Osteocyte (in vitro differentiated cells): ENCODE data around the gene CD82. TPM values are rescaled to one million over a fixed set of nuclear protein-coding genes. Genes with fewer than 3 reads are reported as not detected.

Experiments
- DNase-seq: peaks from one replicate; pipeline ENCODE4 v3.0.0; 2021; ENCODE audit warnings: mixed read lengths; ENCODE audit not compliant: unreplicated experiment; ENCODE audit errors: extremely low spot score
- H3K27ac Mint-ChIP-seq: one replicate; pipeline ENCODE4 v1.8.0; 2021; ENCODE audit warnings: mild to moderate bottlenecking, mixed read lengths; ENCODE audit not compliant: unreplicated experiment
- H3K27me3 Mint-ChIP-seq: one replicate; pipeline ENCODE4 v1.8.0; 2021; ENCODE audit warnings: mixed read lengths; ENCODE audit not compliant: unreplicated experiment
- H3K36me3 Mint-ChIP-seq: one replicate; pipeline ENCODE4 v1.8.0; 2021; ENCODE audit warnings: mixed read lengths; ENCODE audit not compliant: unreplicated experiment
- H3K4me1 Mint-ChIP-seq: one replicate; pipeline ENCODE4 v1.8.0; 2021; ENCODE audit warnings: mixed read lengths; ENCODE audit not compliant: unreplicated experiment
- H3K4me3 Mint-ChIP-seq: one replicate; pipeline ENCODE4 v1.8.0; 2021; ENCODE audit warnings: mild to moderate bottlenecking, moderate library complexity, mixed read lengths; ENCODE audit not compliant: unreplicated experiment
- H3K9me3 Mint-ChIP-seq: one replicate; pipeline ENCODE4 v1.8.0; 2021; ENCODE audit warnings: mixed read lengths; ENCODE audit not compliant: unreplicated experiment
- CTCF ChIP-seq: fragments of 200-600 bp; sonication (generic); IDR thresholded peaks from 2 replicates; pipeline ENCODE4 v1.5.0; 2021; ENCODE audit warnings: antibody characterized with exemption, mild to moderate bottlenecking, moderate library complexity
- total RNA-seq: library from RNA; stranded (reverse); gene quantifications from 2 replicates; pipeline ENCODE4 v1.2.1, GENCODE V29; 2021

CD82 gene
- total RNA-seq, 1 donor from 2014 or later, result 34.6 TPM

- no peaks in the 10 kb centered on the region for H3K9me3 Mint-ChIP-seq
- H3K36me3 Mint-ChIP-seq, result no peaks in the 10 kb centered on the region
- no peaks in the 10 kb centered on the region for H3K27me3 Mint-ChIP-seq
- no peak for DNase-seq
- no peak overlapping the region for H3K27ac Mint-ChIP-seq
- TF ChIP-seq CTCF, result no peak
- H3K4me3 Mint-ChIP-seq, result no peak overlapping the region
- H3K4me1 Mint-ChIP-seq, result peaks cover 54% of the 10 kb centered on the region
These were observed 7.4 kb downstream of the CD82 start for GRCh38 chr11:44572884-44573283.

- TF ChIP-seq CTCF, result no peak
- no peak for DNase-seq
- H3K9me3 Mint-ChIP-seq, result no peaks in the 10 kb centered on the region
- H3K36me3 Mint-ChIP-seq, result no peaks in the 10 kb centered on the region
- H3K4me3 Mint-ChIP-seq, result no peak overlapping the region
- peaks cover 51% of the 10 kb centered on the region for H3K4me1 Mint-ChIP-seq
- no peak overlapping the region for H3K27ac Mint-ChIP-seq
- no peaks in the 10 kb centered on the region for H3K27me3 Mint-ChIP-seq
These were observed 7.9 kb downstream of the CD82 start for GRCh38 chr11:44573333-44573732.

GRCh38 chr11:44574610-44575287 lies 9.3 kb downstream of the CD82 start:
- Mint-ChIP-seq H3K4me3 (no peak overlapping the region), H3K27ac (peak overlapping the region; percentile 25), H3K4me1 (peaks cover 40% of the 10 kb centered on the region), H3K27me3 (no peaks in the 10 kb centered on the region), H3K9me3 (no peaks in the 10 kb centered on the region), H3K36me3 (no peaks in the 10 kb centered on the region)
- no peak for TF ChIP-seq CTCF
- DNase-seq, result no peak

GRCh38 chr11:44575288-44575672 lies 9.8 kb downstream of the CD82 start:
- peak overlapping the region; percentile 25 for H3K27ac Mint-ChIP-seq
- no peaks in the 10 kb centered on the region for H3K36me3 Mint-ChIP-seq
- no peak overlapping the region for H3K4me3 Mint-ChIP-seq
- no peaks in the 10 kb centered on the region for H3K27me3 Mint-ChIP-seq
- H3K4me1 Mint-ChIP-seq, result peaks cover 35% of the 10 kb centered on the region
- DNase-seq, result no peak
- no peak for TF ChIP-seq CTCF
- no peaks in the 10 kb centered on the region for H3K9me3 Mint-ChIP-seq

GRCh38 chr11:44575962-44576361 lies 10.5 kb downstream of the CD82 start:
- H3K4me3 Mint-ChIP-seq, result no peak overlapping the region
- H3K27me3 Mint-ChIP-seq, result no peaks in the 10 kb centered on the region
- no peak overlapping the region for H3K27ac Mint-ChIP-seq
- no peak for DNase-seq
- no peaks in the 10 kb centered on the region for H3K9me3 Mint-ChIP-seq
- no peaks in the 10 kb centered on the region for H3K36me3 Mint-ChIP-seq
- no peak for TF ChIP-seq CTCF
- peaks cover 29% of the 10 kb centered on the region for H3K4me1 Mint-ChIP-seq
